HG02938 (cell line): ENCODE data around the gene ITPR2.

Experiments used
- ATAC-seq: cut with Tn5 transposase; IDR thresholded peaks from one replicate; pipeline ENCODE4 v1.9.1; 2021; ENCODE audit warnings: mild to moderate bottlenecking, moderate library complexity; ENCODE audit not compliant: unreplicated experiment

ITPR2 gene

GRCh38 chr12:26711072-26711471 lies 121.9 kb downstream of the ITPR2 start:
- no peak for ATAC-seq

- no peak for ATAC-seq
Observed at GRCh38 chr12:26705851-26706250, 127.1 kb downstream of the ITPR2 start.

GRCh38 chr12:26704684-26705460 lies 128.1 kb downstream of the ITPR2 start:
- no peak for ATAC-seq

GRCh38 chr12:26704214-26704613 lies 128.8 kb downstream of the ITPR2 start:
- no peak for ATAC-seq

- no peak for ATAC-seq
Observed at GRCh38 chr12:26702741-26703140, 130.3 kb downstream of the ITPR2 start.

GRCh38 chr12:26701604-26702215 lies 131.3 kb downstream of the ITPR2 start:
- no peak for ATAC-seq

GRCh38 chr12:26700430-26700829 lies 132.6 kb downstream of the ITPR2 start:
- ATAC-seq = no peak

- no peak for ATAC-seq
Observed at GRCh38 chr12:26699237-26699636, 133.8 kb downstream of the ITPR2 start.

GRCh38 chr12:26698186-26698585 lies 134.8 kb downstream of the ITPR2 start:
- no peak for ATAC-seq

- no peak for ATAC-seq
Observed at GRCh38 chr12:26697217-26697616, 135.8 kb downstream of the ITPR2 start.

- no peak for ATAC-seq
Observed at GRCh38 chr12:26696613-26697092, 136.3 kb downstream of the ITPR2 start.

- no peak for ATAC-seq
Observed at GRCh38 chr12:26696048-26696612, 136.9 kb downstream of the ITPR2 start.

GRCh38 chr12:26694402-26694801 lies 138.6 kb downstream of the ITPR2 start:
- ATAC-seq = no peak

- no peak for ATAC-seq
Observed at GRCh38 chr12:26692407-26692806, 140.6 kb downstream of the ITPR2 start.

GRCh38 chr12:26691234-26691970 lies 141.6 kb downstream of the ITPR2 start:
- no peak for ATAC-seq

GRCh38 chr12:26690601-26691000 lies 142.4 kb downstream of the ITPR2 start:
- no peak for ATAC-seq

GRCh38 chr12:26689281-26689841 lies 143.6 kb downstream of the ITPR2 start:
- ATAC-seq = no peak

- ATAC-seq = no peak
Observed at GRCh38 chr12:26688344-26688904, 144.6 kb downstream of the ITPR2 start.

- no peak for ATAC-seq
Observed at GRCh38 chr12:26686408-26686807, 146.6 kb downstream of the ITPR2 start.

GRCh38 chr12:26684101-26684500 lies 148.9 kb downstream of the ITPR2 start:
- ATAC-seq = no peak

- ATAC-seq = no peak
Observed at GRCh38 chr12:26683443-26683842, 149.6 kb downstream of the ITPR2 start.
